NCI-H2107 treated with DMSO at 0.1 percent for 48 hours (cell line): ENCODE data around the gene SAFB.

Experiments used
- DNase-seq: peaks from one replicate; lab custom pipeline; 2025; ENCODE audit not compliant: unreplicated experiment; lab: John Stamatoyannopoulos, UW

The SAFB gene

DNA sequence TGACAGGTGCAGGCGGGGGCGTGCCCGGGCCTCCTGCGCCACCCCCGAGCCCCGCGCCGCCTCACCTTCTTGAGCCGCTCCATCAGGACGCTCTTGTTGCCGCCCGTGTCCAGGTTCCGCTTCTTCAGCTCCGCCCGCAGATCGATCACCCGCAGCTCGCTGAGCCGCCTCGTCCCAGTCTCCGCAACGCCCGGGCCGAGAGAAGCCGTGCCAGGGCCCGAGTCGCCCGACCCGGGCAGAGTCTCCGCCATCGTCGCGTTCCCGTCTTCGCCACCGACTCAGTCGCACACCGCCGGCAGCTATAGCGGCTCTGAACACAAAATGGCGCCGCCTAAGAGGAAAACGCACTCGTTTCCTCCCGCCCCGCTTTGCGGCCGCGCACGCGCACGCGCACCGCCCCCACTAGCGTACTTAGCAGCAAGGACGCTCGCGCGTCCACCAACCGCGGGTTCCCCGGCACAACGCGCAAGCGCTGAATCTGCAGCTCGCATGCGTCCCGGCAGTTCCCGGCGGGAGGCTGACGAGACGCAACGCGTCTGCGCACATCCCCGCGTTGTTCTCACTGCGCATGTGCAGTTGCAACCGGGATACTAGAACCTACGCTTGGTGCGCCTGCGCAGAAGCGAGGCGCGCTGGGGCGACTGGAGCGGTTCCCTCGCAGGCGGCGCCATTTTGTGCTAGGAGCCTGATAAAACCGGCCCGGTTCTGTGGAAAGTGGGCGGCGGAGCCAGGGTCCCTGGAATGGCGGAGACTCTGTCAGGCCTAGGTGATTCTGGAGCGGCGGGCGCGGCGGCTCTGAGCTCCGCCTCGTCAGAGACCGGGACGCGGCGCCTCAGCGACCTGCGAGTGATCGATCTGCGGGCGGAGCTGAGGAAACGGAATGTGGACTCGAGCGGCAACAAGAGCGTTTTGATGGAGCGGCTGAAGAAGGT is at the start of gene SAFB, which contains the start of gene SAFB2:
Gene SAFB, plus strand, starts transcription at position 619 of the 932 bp plus-strand sequence. Its CDS starts 123 bp downstream, at position 742.
Gene SAFB2, minus strand, starts transcription at position 312 of the 932 bp plus-strand sequence. Its CDS starts 61 bp downstream, at position 251.
- peak; percentile 96 for DNase-seq

DNA sequence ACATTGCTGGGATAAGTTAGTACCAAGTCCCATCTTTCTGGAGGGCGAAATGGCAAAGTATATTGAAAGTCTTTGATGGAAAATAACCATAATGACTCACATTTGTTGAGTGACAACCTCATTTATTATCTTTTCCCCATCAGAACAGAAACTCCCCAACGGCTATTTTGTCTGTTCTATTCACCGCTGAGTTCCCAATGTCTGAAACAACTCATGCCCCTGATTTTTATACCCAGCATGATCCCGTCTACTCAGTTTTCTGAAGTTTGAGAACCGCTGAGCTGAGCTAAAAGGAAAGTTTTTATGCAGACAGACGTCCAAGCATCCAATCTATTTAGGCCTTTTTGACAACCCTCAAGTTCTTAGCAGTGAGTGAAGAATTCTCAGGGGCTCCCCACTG is 47.3 kb upstream of the SAFB start:
- DNase-seq = no peak

DNA sequence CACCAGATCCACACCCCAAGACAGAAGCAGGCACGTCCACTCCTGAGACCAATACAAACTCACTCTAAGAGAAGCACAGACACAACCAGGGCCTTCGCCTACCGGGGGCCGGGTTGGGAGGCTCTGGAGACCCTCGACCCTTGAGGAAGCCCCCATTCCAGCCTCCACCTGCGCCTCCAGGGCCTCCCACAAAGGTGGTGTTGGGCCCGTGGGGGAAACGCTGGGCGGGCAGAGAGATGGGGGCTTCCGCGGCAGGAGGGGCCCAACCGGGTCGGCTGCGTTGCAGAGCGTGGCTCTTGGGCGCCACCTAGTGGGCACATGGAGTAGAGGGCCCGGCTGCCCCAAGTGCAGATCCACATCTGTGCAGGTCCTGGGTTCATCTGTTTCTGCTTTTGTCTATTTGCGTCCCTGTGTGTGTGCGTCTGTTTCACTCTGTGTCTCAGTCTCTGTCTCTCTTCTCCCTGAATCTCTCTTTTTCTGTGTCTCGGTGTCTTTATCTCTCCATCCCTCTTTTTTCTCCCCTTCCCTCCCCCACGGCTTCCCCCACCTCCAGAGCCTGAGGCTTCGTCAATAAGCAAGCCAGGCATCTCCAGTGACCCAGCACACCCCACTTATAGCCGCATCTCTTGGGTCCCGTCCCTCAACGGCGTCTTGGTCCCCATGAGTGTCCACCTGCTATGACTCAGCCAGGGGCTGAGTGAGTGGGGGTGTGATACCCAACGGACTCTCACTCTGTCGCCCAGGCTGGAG is 44.6 kb upstream of the SAFB start:
- peak; percentile 15 for DNase-seq

DNA sequence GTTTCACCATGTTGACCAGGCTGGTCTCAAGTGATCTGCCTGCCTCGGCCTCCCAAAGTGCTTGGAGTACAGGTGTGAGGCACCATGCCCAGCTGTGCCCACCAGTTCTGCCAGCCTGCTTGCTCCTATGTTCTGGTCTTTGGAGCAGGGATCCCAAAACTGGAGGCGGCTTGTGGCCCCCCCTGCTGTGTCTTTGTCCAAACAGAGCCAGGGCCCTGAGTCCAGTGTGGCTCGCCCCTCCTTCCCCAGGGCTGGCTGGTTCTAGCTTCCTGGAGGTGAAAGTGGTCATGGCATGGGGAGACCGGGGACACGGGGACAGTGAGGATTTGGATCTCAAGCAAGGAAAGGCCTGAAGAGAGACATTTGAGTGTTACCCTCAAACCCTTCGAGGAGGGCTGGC is 43.6 kb upstream of the SAFB start:
- DNase-seq = no peak

DNA sequence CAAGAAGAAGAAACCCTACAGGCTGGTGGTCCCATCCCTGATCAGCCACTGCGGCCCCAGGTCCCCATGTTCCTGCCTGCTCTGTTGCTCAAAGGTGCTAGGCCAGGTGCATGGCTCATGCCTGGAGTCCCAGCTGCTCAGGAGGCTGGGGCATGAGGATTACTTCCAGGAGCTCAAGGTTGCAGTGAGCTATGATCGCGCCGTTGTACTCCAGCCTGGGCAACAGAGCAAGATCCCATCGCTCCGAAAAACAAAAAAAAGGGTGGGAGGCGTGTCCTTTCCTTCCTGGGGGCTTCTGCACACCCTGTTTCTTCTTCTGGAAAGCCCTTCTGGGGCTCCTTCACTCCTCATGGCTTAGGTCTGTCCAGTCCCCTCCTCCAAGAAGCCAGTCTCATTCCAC is 43.2 kb upstream of the SAFB start:
- no peak for DNase-seq

DNA sequence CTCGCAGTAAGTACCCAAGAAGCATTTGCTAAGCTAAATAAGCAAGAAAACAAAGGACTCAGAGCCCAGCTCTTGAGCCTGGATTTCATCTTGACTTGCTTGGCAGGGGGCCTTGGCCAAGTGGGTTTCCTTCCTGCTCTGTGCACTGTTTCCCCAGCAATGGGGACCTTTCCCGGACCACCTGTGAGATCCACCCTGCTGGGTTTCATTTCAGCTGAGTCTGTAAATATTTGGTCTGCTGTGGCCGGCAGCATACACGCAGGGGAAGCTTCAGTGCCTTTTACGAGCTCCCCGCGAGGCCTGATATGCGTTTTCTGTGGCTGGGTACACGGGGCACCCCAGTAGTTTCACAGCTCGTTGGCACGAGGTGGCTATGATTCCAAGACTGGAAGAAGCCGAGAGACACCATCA is 42.7 kb upstream of the SAFB start:
- no peak for DNase-seq

DNA sequence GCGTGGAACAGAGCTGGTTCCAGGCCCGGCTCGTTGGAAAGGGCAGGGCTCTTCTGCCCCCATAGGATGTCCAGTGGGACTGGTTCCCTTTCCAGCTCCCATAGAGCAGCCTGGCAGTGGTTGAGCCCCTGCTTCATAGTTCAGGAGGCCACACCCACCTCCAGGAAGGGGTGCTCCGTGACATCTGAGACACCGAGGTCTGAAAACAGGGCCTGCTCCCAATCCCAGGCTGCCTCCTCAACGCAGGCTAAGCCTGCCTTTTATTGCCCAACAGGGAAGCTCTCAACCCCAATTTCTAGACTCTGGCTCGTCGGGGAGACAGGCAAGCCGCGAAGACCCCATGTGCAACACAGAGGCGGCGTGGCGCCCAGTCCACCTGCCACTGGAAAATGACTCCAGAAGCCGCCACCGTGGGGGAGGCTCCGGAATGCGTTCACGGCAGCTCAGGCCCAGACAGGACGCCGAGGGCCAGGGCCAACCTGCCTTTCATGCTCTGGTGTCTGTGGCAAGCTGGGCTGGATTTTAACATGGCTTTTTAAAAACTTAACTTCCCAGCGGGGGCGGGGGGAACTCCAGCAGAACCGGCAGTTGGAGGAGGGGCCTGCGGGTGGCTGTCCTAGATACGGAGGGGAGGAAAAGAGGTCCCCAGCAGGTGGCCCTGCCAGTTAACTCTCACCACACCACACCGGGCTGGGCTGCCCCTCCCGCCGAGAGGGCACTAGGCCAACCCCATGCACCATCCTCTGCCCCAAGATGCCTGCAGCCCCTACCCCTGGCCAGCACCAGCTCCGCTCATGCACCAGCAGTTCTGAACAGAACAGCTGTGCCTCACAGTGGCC is 37.2 kb upstream of the SAFB start:
- DNase-seq = peak; percentile 51

DNA sequence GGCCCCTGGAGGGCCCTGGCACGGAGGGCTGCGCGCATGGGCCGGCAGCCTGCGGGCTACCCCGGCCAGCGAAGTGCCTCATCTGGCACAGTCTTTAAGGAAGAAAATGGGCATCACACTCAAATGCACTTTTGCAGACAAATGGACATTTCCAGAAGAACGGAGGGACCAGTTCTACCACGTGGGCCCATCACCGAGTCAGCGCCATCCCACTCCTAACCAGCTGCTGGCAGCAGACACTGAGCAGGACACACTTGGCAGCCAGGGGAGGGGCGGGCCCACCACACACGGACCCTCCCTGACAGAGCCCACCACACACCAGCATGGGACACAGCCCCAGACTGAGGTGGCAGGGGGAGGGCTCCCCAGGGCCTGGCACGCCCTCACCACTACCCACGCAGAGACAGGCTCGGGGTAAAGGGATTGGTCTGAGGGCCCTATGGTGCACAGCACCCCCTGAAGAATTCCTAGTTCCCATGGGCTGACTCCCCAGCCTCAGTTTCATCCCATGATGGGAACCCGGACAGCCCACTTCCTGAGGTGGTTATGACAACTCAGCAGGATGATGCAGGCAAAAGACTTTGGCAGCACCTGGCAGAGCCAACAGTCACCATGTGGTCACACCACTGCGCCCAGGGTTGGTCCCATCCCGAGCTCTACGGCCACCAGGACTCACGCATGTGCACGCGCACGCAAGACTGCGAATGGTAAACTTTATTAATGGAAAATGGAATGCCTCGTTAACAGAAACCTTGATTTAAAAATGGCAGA is 36.4 kb upstream of the SAFB start:
- DNase-seq = no peak

DNA sequence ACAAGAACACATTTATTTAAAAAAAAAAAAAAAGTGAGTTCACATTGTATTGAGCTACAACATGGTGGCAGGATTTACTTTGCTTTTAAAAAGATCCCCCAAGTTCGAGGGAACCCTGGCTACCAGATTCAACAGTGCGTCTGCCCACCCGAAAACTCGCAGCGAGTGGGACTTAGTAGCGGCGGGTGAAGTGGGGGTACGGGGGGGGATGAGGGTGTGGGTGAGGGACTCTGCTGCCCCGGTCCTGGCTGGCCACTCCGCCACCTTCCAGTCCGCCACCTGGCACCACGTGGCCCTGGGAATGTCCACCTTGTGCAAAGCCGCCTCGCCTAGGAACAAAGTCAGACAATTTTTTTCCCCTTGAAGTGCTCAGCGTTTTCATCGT is 35.8 kb upstream of the SAFB start:
- DNase-seq = no peak

DNA sequence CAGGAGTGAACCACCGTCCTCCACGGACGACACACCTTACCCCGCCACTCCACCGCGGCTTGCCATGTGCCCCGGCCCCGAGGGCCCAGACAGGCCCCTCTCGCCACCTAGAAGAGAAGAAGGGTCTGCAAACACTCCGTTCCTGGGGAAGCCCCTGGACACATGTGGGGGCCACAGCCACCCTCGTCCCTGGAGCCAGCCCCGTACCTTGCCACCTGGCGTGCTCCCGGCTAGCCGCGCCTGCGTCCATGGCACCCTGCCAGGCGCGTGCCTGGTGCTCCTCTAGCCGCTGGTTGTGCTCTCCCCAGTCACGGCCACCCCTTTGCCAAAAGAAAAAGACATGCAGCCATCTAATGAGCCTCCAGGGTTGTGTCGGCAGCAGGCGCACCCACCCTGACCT is 35.2 kb upstream of the SAFB start:
- no peak for DNase-seq

DNA sequence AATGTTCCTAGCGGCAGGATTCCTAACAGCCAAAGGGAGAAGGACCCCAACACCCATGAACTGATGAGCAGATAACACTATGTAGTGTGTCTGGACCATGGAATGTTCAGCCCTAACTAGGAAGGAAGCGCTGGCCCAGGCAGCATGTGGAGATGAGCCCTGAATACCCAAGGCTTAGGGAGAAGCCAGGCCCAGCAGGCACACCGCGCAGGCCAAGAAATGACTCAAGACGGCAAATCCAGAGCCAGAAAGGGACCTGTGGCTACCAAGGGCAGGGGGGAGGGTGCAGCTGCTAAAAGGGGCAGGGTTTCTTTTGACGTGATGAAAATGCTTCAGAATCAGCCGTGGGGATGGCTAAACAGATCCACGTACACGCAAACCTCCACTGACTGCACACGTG is 34.4 kb upstream of the SAFB start:
- DNase-seq = no peak

DNA sequence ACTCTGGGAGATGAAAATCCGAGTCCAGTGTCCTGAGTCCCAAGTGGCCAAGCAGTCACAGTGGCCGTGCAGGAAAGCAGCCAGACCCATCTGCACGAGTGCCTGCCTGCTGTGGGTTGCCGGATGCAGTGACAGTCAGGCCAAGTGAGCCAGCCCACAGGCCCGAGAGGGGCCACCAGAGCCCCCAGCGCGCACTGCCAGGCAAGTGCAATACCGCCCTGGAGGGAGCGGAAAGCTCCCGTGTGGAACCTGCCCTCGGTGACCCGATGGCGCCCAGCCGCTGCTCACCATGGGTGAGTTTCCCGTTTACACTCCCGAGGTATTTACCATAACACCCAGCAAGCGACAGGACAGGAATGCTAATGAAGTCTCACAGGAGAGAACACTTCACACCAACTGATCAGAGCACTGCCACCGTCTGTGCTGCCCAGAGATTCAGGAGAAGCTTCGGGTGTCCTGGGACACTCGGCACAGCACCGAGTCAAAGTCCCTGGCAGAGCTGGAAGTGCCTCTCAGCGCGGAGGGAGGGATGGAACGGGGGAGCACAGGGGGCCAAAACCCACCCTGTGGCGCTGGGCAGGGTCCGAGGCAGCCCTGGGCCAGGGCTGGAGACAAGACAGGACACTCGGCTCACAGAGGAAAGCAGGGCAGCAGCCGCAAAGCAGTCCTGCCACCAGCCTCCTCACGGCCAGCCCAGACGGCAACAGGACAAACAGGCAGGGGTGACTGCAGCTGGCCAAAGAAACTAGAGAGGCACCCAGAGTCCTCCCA is 33.8 kb upstream of the SAFB start:
- no peak for DNase-seq

DNA sequence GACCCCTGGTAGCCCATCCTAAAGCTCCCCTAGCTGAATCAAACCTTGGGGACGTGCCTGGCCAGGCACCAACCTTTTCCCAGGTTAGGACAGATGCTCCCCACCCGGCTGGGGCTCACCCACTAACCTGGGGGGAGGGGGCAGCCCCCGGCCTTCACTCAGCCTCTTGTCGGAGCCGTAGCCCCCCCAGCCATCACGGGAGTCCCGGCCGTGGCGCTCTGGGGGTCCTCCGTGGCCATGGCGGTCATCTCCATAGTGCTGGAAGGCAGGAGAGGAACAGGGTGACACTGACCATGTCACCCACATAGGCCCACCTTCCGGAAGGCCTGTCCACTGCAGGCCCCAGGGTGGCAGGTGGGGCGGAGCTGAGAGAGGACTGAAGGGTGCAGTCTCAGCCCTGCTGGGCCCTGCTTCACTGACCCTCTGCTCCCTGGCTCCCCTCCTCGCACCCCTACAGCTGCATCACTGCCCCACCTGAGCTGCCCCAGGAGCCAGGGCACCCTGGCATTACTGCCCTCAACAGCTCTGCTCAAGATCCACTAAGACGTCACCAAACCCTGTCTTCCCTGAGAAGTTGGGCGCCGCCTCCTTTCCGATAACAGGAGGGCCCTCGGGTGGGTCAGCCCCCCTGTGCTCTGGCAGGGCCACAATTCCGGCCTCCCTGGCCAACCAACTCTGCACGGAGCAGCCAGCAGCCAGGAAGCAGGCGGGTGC is 32.6 kb upstream of the SAFB start:
- DNase-seq = no peak

DNA sequence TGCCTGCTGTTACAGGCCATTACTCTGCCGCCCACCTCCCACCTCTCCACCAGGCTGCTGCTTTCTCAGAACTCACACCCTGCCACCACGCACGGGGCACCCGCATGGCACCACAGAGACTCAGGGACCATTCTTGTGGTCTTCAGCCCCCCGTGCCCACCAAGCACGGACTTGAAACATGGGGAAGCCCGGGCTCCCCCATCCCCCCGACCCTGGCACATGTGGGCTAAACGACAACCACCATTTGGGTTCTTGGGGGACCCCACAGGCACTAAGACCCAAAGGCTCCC is 32.1 kb upstream of the SAFB start:
- DNase-seq = no peak

DNA sequence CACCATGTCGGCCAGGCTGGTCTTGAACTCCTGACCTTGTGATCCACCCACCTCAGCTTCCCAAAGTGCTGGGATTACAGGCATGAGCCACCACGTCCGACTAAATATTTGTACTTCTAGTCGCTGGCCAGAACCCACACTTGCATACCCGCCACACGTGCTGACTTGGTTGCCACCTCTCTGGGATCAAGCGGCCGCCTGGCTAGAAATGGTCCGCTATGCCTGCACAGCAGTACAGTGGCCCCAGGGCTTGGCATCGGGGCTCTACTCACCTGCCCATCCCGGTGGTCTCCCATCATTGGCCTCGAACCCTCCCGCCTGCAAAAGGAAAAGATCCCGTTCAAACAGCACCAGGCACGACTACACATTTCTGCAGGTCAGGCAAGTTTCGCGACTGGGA is 31.4 kb upstream of the SAFB start:
- no peak for DNase-seq

DNA sequence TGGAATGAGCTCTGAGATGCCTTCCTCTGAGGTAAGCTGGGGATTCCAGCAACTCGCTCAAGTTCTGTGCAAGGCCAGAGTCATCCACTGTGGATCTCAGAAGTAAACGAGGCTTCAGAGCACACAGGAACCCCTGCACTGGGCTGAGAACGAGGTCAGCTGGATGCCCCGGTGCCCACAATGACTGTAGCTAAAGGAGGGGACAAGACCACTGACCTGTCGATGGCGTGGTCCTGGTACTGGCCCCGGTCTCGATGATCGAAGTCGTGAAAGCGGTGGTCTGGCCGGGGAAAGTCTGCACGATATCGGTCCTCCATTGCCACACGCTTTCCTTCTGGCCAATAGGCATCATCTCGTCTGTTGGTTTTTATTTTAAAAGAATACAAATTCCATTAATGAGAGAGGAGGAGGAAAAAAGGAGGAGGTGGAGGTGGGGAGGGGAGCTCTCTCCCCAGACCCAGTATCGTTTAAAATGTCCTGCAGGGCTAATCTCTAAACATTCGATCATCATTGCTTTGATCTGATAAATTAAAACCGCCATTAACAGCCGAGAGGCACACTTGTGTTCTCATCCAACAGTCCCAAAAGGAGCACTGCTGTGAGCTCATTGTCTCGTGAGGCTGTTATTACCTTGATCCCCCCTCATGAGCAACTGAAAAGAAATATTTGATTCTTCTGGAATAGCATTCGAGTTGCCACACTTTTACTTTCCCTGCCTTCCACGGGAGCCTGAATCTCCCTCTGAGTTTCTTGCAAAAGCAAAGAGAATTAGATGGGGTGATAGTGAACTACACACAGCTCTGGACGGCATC is 30.1 kb upstream of the SAFB start:
- no peak for DNase-seq

DNA sequence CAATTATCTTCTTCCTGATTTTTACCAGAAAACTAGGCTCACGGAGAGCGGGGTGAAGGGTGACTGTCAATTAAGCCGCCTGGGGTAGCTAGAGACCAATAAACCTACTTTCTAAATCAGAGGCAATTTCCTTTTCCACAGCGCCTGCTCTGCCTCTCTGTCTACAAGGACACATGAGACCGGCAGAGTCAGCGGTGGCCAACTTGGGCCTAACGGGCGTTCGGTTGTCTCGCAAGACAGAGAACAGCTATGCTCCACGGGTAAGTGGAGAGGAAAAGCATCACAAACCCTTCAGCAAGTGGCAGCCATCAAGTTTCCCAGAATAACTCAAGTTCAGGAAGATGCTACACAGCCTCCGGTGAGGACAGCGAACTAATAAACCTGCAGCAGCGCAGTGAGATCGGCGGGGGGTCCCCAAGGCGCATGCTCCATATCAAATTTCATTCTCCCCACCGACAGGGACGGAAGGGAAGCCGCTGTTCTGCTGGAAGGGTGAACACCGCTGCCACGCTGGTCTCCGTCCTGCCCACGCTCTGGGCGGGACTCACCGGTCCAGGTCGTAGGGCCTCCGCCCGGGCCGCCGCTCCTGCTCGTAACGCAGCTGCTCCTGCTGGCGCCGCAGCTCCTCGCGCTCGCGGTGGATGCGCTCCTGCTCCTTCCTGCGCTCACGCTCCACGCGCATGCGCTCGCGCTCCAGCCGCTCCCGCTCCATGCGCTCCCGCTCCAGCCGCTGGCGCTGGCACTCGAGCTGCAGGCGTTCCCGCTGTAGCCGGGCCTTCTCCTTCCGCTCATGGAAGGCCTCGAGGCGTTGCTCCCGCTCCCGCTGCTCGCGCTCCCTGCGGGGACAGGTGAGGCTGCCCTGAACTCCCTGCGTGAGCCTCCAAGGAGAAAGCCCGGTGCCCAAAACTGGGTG is 29.3 kb upstream of the SAFB start:
- no peak for DNase-seq
